ENCODE data around the gene IRF2BP1.

Gene IRF2BP1

DNA sequence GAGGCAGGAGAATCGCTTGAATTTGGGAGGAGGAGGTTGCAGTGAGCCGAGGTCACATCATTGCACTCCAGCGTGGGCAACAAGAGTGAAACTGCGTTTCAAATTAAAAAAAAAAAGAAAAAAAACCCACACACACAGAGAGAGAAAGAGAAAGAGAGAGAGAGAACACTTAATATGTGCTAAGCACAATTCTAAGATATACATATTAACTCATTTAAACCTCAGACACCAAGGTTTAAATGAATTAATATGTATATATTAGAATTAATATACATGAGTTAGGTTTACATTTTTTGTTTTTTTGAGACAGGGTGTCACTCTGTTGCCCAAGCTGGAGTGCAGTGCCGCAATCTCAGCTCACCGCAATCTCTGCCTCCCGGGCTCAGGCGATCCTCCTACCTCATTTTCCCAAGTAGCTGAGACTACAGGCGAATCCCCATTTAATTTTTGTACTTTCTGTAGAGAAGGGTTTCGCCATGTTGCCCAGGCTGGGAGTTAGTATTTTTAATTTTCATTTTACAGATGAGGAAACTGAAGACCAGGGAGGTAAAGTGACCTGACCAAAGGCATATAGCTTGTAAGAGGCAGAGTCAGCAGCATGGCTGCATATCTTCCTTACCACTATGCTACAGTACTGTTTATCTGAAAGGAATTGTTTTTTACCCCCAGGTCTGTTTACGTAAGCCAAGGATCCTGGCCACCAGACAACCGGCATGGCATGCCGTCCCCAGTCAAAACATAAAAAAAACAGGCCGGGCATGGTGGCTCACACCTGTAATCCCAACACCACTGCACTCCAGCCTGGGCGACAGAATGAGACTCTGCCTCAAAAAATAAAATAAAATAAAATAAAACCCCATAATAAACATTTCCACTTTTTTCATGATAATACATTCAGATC, 25.3 kb downstream of the IRF2BP1 start:
- DNase-seq, result no peak

DNA sequence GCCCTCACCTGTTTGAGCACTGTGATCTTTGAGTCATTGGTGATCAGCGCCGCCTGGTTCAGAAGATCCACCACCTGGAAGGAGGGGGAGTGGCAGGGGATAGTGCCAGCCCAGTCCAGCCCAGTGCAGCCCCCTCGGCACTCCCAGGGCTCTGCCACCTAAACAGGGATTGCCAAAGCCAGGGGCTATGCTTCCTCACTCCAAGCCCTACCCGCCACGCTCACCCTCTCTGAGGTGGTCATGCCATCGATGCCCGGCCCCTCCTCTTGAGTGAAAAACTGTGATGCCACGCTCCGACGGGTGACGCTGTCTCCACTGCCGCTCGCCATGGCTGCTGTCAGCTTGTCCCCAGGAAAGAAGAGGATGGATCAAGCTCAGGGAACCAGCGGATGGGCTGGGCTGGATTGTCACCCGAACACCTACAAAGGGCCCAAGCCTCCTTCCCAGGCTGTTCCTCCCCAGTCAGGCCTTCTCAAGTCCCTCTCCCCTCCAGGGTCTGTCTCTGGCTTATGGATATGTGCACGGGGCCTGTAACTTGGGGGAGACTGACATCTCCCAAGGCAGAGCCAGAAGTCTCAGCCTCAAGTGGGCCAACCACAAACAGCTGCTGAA, 31.7 kb downstream of the IRF2BP1 start:
- no peak for DNase-seq

DNA sequence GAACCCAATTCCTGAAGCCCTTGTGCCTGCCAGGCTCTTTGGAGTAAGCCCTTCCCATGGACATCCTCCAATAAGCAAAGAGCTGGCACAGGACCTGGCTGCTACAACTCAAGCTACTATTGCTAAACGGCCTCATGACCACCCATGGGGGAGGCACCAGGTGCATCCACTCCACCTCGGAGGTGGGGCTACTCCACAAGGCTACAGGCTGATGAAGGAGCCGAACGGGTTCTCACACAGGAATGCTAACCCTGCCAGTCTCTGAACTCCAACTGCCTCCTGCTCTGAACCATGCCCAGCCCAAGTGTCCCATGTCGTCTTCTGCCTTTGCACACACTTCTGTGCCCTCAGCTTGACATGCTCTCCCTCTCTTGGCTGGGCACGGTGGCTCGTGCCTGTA, 33.0 kb downstream of the IRF2BP1 start:
- DNase-seq, result no peak

DNA sequence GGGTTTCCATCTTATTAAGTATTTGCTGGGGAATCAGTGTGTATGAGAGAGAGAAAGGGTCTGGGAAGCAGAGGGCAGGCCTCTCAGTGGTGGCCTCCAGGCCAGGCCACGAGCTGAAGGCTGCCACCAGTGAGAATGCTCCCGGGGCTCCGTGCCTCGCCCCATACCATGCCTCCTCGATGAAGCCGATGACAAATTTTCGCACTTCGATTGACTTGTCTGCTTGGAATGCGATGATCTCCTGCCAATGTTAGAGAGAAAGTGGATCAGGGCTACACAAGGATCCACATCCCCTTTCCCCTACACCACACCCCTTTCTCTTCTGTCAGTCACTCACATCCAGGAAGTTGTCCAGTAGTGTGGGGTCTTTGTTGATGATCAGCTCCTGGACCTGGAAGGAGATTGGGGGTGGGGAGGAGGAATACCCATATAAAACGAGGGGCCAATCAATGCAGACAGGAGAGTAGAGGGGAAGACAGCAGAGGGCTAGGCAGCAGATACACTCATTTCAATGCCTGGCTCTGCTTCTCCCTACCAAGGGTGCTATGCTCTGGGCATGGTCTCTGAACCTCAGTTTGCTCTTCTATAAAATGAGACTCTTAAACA, 33.7 kb downstream of the IRF2BP1 start:
- DNase-seq, result no peak

DNA sequence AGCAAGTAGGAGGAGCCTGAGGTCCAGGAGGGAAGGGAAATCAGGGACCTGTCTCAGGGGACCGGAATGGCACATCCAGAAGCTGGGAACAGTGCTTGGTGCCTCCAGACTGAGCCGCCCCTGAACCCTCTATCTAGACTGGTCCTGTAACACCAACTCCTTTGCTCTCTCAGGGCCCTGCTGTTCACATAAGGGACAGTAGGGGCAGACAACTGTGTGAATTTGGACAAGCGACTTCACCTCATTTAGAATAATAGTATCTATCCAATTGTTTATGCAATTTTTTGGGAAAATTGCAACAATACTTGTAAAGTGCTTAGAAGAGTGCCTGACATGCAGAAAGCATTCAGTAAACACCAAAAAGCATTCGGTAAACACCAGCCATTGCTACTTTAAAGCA, 37.0 kb downstream of the IRF2BP1 start:
- DNase-seq, result no peak

DNA sequence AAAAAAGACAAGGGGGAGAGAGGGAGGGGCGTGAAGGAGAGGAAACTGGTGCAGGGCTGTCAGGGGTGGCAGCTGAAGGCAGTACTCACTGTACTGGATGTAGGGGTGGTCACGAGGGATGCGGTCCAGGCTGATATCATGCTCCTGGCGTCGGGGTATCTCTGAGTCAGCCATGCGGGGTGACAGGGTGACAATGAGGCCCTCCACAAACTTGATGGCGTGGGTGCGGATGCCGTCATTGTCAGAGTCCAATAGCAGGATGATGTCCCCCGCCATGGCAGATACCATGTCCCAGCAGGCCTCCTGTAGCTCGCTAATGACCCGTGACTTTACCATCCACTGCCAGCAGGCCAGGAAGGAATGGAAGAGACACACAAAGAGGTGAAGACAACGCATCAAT, 38.3 kb downstream of the IRF2BP1 start:
- no peak for DNase-seq

DNA sequence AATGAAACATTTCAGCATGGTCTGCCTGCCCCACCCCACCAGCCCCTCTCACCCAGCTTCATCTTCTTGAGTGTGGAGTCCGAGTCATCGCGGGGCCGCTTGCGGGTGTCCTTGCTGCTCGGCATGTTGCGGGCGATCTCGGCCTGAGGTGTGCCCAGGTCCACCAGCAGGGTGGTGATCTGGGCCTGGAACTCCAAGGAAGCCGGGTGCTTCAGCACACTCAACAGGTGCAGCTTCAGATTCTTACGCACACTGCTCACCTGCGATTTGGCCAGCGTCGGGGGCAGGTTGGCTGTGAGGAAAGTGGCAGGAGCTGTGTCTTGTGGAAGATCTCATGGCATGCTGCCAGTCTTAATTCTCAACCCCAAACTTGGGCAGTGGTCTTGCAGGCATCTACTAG, 43.7 kb downstream of the IRF2BP1 start:
- no peak for DNase-seq

DNA sequence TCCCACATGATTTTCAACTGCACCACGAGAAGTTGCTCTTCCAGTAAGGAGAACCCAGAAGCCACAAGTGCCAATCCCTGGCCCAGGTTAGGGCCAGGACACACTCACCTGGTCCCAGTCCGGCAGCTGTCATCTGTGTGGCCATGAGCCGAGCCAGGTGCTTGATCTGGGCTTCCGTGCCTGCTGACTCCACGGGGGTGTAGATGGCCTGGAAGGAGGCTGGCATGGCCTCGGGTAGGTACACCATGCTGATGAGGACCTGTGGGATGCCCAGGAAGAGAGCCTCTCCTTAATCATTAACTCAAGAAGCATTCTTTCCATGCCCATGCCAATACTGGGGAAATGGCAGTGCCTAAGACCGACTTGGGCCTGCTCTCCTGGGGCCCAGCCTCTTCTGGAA, 51.0 kb downstream of the IRF2BP1 start:
- DNase-seq, result no peak

Measured in bone marrow (tissue), 2 donors.